GM21529 (cell line): ENCODE data around the gene DBET.
"Not testable (repeated sequence)": the region's sequence is repeated elsewhere in the genome, so short reads cannot be mapped to it uniquely, and the experiment has no call there.

Experiments
- ATAC-seq: cut with Tn5 transposase; IDR thresholded peaks from one replicate; pipeline ENCODE4 v1.9.1; 2021; ENCODE audit not compliant: unreplicated experiment

Gene DBET

DNA sequence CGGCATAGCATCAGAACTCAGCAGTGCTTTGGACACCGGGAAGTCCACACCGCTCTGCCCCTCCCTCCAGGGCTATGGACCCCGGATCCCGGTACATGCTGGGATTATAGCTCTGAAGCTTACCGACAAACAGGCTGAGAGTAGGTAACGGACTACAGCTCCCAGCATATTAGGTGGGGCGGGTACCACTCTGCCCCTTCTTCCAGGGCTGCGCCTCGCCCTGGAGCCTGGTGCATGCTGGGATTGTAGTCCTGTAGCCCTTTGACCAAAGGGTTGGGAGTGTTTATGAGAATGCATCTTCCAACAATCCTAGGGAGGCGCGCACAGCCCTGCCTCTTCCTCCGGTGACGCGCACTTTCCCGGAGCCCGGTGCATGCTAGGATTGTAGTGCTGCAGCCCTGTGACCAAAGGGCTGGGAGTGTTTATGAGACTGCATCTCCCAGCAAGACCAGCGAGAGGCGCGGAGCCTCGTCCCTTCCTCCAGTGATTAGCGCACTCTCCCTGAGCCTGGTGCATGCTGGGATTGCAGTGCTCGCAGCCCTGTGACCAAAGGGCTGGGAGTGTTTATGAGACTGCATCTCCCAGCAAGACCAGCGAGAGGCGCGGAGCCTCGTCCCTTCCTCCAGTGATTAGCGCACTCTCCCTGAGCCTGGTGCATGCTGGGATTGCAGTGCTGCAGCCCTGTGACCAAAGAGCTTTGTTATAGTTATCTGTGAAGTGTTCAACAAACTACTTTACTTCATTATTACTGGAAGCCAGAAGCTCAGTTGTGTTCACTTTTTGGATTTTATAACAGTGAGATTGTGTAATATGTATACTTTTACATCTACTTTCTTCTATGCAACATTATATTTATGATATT lies 14.7 kb upstream of the DBET start:
- not testable (repeated sequence) for ATAC-seq

- not testable (repeated sequence) for ATAC-seq
These were observed 5.3 kb upstream of the DBET start for GRCh38 chr4:190058997-190059396.

DNA sequence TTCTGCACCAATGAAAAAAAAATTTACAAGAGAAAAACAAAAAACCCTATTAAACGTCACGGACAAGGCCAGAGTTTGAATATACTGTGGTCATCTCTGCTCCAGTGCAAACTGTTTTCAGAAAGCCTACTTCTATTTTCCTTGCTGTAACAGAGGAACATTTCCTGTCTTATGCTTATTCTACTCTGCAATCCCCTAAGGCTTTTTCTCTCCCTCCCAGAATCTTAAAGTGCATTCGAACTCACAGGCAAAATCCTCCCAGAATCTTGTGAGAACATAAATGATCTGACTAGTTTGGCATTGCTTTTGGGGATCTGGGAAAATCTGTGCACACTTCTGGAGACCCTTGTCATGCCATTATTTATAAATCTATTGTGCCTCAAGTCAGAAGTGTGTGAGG lies 503 bp downstream of the DBET start:
- ATAC-seq: not testable (repeated sequence)

DNA sequence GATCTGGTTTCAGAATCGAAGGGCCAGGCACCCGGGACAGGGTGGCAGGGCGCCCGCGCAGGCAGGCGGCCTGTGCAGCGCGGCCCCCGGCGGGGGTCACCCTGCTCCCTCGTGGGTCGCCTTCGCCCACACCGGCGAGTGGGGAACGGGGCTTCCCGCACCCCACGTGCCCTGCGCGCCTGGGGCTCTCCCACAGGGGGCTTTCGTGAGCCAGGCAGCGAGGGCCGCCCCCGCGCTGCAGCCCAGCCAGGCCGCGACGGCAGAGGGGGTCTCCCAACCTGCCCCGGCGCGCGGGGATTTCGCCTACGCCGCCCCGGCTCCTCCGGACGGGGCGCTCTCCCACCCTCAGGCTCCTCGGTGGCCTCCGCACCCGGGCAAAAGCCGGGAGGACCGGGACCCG lies 4.0 kb downstream of the DBET start:
- not testable (repeated sequence) for ATAC-seq

DNA sequence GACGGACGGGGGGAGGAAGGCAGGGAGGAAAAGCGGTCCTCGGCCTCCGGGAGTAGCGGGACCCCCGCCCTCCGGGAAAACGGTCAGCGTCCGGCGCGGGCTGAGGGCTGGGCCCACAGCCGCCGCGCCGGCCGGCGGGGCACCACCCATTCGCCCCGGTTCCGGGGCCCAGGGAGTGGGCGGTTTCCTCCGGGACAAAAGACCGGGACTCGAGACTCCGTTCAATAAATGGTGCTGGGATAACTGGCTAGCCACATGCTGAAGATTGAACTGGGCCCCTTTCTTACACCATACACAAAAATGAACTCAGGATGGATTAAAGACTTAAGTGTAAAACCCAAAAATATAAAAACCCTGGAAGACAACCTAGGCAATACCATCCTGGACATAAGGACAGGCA lies 28.8 kb downstream of the DBET start:
- ATAC-seq: not testable (repeated sequence)

GRCh38 chr4:190094031-190094430 lies 29.7 kb downstream of the DBET start:
- not testable (repeated sequence) for ATAC-seq

DNA sequence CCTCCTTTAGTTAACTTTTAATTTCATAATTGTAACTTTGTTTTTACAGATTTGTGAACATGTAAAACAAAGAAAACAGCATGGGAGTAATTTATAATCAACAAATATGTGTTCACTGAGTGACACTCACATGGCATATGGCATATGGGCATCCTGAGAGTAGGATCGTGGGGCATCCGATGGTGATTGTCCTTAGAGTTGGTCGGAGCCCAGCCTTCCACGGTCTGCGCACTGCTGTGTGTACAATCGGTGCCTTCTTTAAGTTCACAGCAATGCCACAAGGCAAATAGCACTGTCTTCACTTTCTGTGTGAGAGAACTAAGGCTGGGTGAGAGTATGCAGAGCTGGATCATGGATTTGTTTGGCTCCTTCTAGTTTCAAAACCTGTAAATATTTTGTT lies 31.0 kb downstream of the DBET start:
- not testable (repeated sequence) for ATAC-seq

DNA sequence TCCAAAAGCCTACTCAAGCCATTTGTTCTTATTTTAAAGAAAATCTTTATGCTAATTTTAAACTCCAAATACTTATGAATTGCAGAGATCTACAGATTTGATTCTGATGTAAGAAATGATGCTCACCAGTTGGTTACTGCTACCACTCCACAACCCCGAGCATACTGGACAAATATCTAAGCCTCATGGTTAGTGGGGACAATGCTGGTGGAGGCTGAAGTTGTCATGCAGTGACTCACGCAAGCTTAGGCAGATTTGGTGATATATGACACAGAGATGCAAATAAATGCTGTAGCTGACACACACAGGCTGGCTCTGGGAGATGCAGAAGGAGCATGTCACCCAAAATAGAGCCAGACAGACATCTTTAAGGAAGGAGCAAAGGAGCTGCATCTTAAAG lies 35.3 kb downstream of the DBET start:
- not testable (repeated sequence) for ATAC-seq

GRCh38 chr4:190101525-190101924 lies 37.2 kb downstream of the DBET start:
- ATAC-seq: not testable (repeated sequence)

DNA sequence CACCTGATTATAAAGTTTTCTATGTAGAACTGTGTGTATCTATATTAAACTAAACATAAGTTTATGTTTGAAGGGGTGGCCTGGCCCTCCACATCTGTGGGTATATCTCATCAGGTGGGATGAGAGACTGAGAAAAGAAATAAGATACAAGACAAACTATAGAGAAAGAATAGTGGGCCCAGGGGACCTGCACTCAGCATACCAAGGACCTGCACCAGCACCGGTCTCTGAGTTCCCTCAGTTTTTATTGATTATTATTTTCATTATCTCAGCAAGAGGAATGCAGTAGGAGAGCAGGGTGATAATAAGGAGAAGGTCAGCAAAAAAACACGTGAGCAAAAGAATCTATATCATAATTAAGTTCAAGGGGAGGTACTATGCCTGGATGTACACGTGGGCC lies 41.9 kb downstream of the DBET start:
- ATAC-seq: not testable (repeated sequence)

GRCh38 chr4:190106611-190107480 lies 42.5 kb downstream of the DBET start:
- not testable (repeated sequence) for ATAC-seq

GRCh38 chr4:190107766-190108485 lies 43.6 kb downstream of the DBET start:
- ATAC-seq: not testable (repeated sequence)

GRCh38 chr4:190108756-190109155 lies 44.5 kb downstream of the DBET start:
- not testable (repeated sequence) for ATAC-seq

GRCh38 chr4:190109390-190110011 lies 45.2 kb downstream of the DBET start:
- not testable (repeated sequence) for ATAC-seq

GRCh38 chr4:190110033-190110432 lies 45.7 kb downstream of the DBET start:
- not testable (repeated sequence) for ATAC-seq

GRCh38 chr4:190110570-190111295 lies 46.4 kb downstream of the DBET start:
- not testable (repeated sequence) for ATAC-seq

DNA sequence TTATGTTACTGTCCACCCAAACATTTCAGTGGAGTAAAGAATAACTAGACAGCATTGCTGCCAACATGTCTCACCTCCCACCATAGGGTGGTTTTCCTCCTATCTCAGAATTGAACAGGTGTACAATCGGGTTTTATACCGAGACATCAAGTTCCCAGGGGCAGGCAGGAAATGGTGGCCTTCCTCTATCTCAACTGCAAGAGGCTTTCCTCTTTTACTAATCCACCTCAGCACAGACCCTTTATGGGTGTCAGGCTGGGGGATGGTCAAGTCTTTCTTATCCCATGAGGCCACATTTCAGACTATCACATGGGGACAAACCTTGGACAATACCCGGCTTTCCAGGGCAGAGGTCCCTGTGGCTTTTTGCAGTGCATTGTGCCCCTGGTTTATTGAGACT lies 48.6 kb downstream of the DBET start:
- not testable (repeated sequence) for ATAC-seq

DNA sequence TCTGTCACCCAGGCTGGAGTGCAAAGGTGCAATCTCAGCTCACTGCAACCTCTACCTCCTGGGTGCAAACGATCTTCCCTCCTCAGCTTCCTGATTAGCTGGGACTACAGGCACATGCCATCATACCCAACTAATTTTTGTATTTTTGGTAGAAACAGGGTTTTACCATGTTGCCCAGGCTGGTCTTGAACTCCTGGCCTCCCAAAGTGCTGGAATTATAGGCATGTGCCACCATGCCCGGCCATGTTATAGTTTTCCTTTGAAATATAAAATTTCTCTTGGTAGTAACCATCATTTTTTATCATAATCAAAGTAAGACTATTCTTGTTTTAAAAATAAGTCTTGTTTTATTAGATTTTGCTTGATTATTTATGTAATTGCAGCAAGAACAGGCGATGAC lies 50.7 kb downstream of the DBET start:
- ATAC-seq: not testable (repeated sequence)
